Uterus (tissue), 4 donors: ENCODE results near the gene RNPS1. TPM values are rescaled to one million over a fixed set of nuclear protein-coding genes. Genes with fewer than 3 reads are reported as not detected.
"Not testable (repeated sequence)": the region's sequence is repeated elsewhere in the genome, so short reads cannot be mapped to it uniquely, and the experiment has no call there.

ENCODE experiments used
- DNase-seq, 2 donors: peaks; one replicate each; pipeline ENCODE4 v3.0.0-alpha.2; 2019 to 2020
- H3K27ac ChIP-seq, 2 donors: fragments of 200-600 bp; sonication (generic); 1 replicate in 1 of 2; 2 replicates in 1 of 2; pipeline ENCODE4 v1.5.1; 2016 to 2018
- H3K27me3 ChIP-seq, 2 donors: fragments of 200-600 bp; sonication (generic); one replicate each; pipeline ENCODE4 v1.5.1; 2018 to 2019; ENCODE audit warnings: control low read depth in 1 of 2
- H3K36me3 ChIP-seq, 2 donors: fragments of 200-600 bp; sonication (generic); one replicate each; pipeline ENCODE4 v1.5.1; 2019; ENCODE audit warnings: control low read depth in 1 of 2
- H3K4me1 ChIP-seq, 2 donors: fragments of 200-600 bp; sonication (generic); one replicate each; pipeline ENCODE4 v1.5.1; 2018 to 2019; ENCODE audit warnings: control low read depth in 1 of 2
- H3K4me3 ChIP-seq, 2 donors: fragments of 200-600 bp; sonication (generic); 1 replicate in 1 of 2; 2 replicates in 1 of 2; pipeline ENCODE4 v1.5.1; 2018 to 2019; ENCODE audit warnings: mild to moderate bottlenecking in 1 of 2
- H3K9me3 ChIP-seq, 2 donors: fragments of 200-600 bp; sonication (generic); one replicate each; pipeline ENCODE4 v1.5.1; 2019; ENCODE audit warnings: control low read depth in 1 of 2
- POLR2A ChIP-seq, 2 donors: fragments of 450-650 bp; IDR thresholded peaks; one replicate each; pipeline ENCODE4 v1.6.1; 2016; ENCODE audit warnings: antibody characterized with exemption in 2 of 2, mild to moderate bottlenecking in 1 of 2, moderate library complexity in 1 of 2
- intact Hi-C: fragments of 100-400 bp; cut with DNase I; formaldehyde crosslinking; loops from one replicate; pipeline ENCODE4 v1.15.1; 2023; ENCODE audit warnings: low total_unique reads
- total RNA-seq, 4 donors: library from RNA; depleted of rRNA in 3 of 4; stranded (reverse); fragments of >200 nt in 3 of 4; gene quantifications; one replicate each; pipeline versions ENCODE4 v1.1.0 to v1.2.4, GENCODE V29; 2014 to 2023
- TF ChIP-seq, protein P1 (sequence below), 4 experiments: fragments of 200-600 bp in 2 of 4; fragments of 450-650 bp in 2 of 4; sonication (generic) in 2 of 4; IDR thresholded peaks; one replicate each; pipeline ENCODE4 v1.5.1; 2016 to 2019; ENCODE audit warnings: antibody characterized with exemption in 4 of 4, mild to moderate bottlenecking in 2 of 4, moderate library complexity in 1 of 4
- donor health status: DM: yes; HTN: yes; CAD: no.

Gene RNPS1
- total RNA-seq, 4 donors from 2014 or later, result 36.1 to 175 (median 85.5) TPM

- intact Hi-C loops, result no loop called here
- no peak for TF ChIP-seq POLR2A (IDR thresholded peaks at IDR 0.05)
- TF ChIP-seq, protein P1, sequence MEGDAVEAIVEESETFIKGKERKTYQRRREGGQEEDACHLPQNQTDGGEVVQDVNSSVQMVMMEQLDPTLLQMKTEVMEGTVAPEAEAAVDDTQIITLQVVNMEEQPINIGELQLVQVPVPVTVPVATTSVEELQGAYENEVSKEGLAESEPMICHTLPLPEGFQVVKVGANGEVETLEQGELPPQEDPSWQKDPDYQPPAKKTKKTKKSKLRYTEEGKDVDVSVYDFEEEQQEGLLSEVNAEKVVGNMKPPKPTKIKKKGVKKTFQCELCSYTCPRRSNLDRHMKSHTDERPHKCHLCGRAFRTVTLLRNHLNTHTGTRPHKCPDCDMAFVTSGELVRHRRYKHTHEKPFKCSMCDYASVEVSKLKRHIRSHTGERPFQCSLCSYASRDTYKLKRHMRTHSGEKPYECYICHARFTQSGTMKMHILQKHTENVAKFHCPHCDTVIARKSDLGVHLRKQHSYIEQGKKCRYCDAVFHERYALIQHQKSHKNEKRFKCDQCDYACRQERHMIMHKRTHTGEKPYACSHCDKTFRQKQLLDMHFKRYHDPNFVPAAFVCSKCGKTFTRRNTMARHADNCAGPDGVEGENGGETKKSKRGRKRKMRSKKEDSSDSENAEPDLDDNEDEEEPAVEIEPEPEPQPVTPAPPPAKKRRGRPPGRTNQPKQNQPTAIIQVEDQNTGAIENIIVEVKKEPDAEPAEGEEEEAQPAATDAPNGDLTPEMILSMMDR (IDR thresholded peaks at IDR 0.05), result no peak
- Histone ChIP-seq H3K4me3 (no peak overlapping the region), H3K36me3 (no peaks in the 10 kb centered on the region), H3K27me3 (no peaks in the 10 kb centered on the region), H3K9me3 (no peaks in the 10 kb centered on the region), H3K27ac (no peak overlapping the region), H3K4me1 (peaks cover 6 to 11% of the 10 kb centered on the region in 2 donors)
- DNase-seq, result no peak
These were observed 5.6 kb upstream of the RNPS1 start for GRCh38 chr16:2273484-2273883.

GRCh38 chr16:2271848-2272461 lies 4.0 kb upstream of the RNPS1 start:
- no peak for TF ChIP-seq POLR2A (IDR thresholded peaks at IDR 0.05)
- TF ChIP-seq, protein P1 (IDR thresholded peaks at IDR 0.05), result no peak
- intact Hi-C loops, result no loop called here

DNA sequence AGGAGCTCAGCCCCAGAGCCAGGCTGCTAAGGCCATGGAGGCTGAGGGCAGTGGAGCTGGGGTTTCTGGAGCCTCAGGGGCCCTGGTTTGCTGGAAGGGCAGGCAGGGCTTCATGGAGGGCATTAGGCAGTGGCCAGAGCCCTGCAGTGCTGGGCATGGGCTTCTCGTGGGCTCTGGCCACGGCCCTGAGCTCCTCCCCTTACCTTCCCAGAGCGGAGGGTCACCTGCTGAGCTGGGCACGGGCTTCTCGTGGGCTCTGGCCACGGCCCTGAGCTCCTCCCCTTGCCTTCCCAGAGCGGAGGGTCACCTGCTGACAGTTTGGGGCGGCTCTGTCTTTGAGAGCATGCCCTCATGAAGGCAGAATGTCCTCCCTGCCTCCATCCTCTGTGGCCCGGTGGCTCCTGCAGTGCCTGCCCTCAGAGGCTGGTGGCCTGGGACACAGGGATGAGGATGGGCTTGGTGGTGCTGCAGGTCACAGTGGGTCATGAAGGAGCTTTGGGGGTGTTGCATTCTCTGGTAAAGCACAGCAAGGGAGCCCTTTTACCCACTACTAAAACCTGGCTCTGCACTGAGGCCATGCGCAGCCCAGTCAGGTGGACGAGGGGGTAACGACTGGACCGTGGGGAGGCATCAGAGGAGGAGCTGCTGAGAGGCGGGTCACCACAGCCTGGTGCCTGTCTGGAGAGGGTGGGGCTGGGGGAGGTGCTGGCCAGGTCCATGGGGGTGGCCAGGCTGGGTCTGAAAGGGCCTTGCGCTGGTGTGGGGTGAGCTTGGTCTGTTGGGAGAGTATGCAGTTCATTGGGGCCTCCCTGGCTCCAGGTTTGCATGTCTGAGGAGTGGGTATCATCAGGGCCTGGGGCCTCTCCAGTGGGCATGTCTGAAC lies 2.9 kb upstream of the RNPS1 start:
- Histone ChIP-seq H3K4me1 (peaks cover 6 to 19% of the 10 kb centered on the region in 2 donors), H3K27me3 (no peaks in the 10 kb centered on the region), H3K4me3 (no peak overlapping the region), H3K27ac (no peak overlapping the region), H3K9me3 (no peaks in the 10 kb centered on the region), H3K36me3 (no peaks in the 10 kb centered on the region)
- intact Hi-C loops, result no loop called here
- TF ChIP-seq, protein P1 (IDR thresholded peaks at IDR 0.05), result no peak
- TF ChIP-seq POLR2A (IDR thresholded peaks at IDR 0.05), result no peak
- no peak for DNase-seq

More at GRCh38 chr16:2271848-2272461, 4.0 kb upstream of the RNPS1 start:
- Histone ChIP-seq H3K27ac (no peak overlapping the region), H3K36me3 (no peaks in the 10 kb centered on the region), H3K27me3 (no peaks in the 10 kb centered on the region), H3K4me3 (no peak overlapping the region), H3K4me1 (peaks cover 6 to 11% of the 10 kb centered on the region in 2 donors), H3K9me3 (no peaks in the 10 kb centered on the region)
- no peak for DNase-seq

DNA sequence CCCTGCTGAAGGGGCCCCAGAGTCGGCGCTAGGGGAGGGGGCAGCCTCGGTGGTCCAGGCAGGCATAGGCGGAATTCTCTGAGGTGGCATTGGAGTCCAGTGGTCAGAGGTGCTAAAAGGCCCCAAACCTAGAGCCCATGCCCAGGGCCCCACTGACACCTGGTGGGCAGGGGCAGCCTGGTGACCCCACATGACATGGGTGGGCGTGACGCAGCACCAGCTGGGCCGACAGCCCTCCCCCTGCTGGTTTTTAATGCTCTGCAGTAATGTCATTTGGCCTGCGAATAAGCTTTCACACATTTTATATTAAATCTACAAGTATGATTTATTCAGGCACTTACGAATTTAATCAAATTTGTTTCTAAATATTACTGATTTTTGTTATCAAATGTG lies 2.1 kb upstream of the RNPS1 start:
- Histone ChIP-seq H3K27ac (no peak overlapping the region), H3K36me3 (no peaks in the 10 kb centered on the region), H3K4me1 (peaks cover 6 to 20% of the 10 kb centered on the region in 2 donors), H3K9me3 (no peaks in the 10 kb centered on the region), H3K27me3 (no peaks in the 10 kb centered on the region), H3K4me3 (no peak overlapping the region)
- TF ChIP-seq, protein P1 (IDR thresholded peaks at IDR 0.05), result no peak
- TF ChIP-seq POLR2A (IDR thresholded peaks at IDR 0.05), result no peak
- DNase-seq, result no peak
- intact Hi-C loops, result no loop called here

- intact Hi-C loops, H3K36me3 ChIP-seq, H3K9me3 ChIP-seq, H3K27me3 ChIP-seq, DNase-seq: not testable (repeated sequence)
- peaks cover 6 to 22% of the 10 kb centered on the region in 2 donors for H3K4me1 ChIP-seq
- peak overlapping the region; percentile 84 to 97 for H3K27ac ChIP-seq
- H3K4me3 ChIP-seq, result peak overlapping the region; percentile 70 to 72
These were observed 417 bp downstream of the RNPS1 start for GRCh38 chr16:2267505-2267912.

DNA sequence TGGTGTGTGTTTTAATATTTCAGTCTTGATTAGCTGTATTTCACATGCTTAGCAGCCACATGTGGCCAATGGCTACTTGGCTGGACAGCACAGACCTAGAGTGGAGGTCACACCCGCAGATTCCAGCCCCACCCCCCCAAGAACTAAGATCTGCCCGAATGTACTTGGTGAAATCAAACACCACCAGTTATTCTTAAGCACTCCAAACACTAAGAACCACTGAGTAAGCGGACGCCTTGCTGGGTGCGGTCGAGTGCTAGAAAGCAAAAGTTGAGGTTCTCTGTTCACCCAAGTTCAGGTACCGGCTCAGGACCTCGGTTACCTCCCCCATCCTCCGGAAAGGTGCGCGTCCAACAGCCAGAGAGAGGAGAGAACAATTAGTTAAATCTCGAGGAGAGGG lies 1.0 kb downstream of the RNPS1 start:
- H3K36me3 ChIP-seq, intact Hi-C loops, H3K9me3 ChIP-seq, DNase-seq, H3K27me3 ChIP-seq: not testable (repeated sequence)
- H3K27ac ChIP-seq, result peak overlapping the region in 1 of 2 donors; percentile 84
- H3K4me3 ChIP-seq, result peak overlapping the region; percentile 70 to 72
- H3K4me1 ChIP-seq, result peaks cover 6 to 22% of the 10 kb centered on the region in 2 donors

GRCh38 chr16:2263026-2263425 lies 4.9 kb downstream of the RNPS1 start:
- H3K36me3 ChIP-seq, intact Hi-C loops: not testable (repeated sequence)
- peaks cover 0 to 11% of the 10 kb centered on the region in 2 donors for H3K4me1 ChIP-seq

More at GRCh38 chr16:2263026-2263425, 4.9 kb downstream of the RNPS1 start:
- not testable (repeated sequence) for DNase-seq, H3K27ac ChIP-seq, H3K4me3 ChIP-seq, H3K27me3 ChIP-seq, H3K9me3 ChIP-seq
